NCI-H524 treated with DMSO at 0.1 percent for 48 hours (cell line): Measurements from ENCODE around the gene ETFA.

Source experiments
- DNase-seq: peaks from one replicate; lab custom pipeline; 2025; lab: John Stamatoyannopoulos, UW

Gene ETFA

DNA sequence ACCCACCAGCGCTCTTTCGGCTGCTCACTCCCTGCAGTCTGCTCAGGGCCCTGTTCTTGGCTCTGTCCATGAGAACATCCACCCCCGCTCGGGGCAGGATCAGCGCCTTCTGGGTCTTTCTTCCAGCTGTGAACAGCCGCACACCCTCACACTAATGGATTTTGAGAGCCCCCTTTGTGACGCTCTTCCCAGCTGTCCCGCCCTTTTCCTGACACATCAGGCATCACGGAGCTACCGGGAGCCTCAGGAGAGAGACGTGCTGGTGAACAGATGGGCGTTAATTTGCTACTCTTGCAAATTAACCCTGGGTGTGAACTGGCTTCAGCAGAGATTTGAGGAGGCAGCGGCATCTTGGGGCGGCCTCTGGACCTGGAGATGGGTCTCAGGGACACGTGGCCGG is 138.5 kb downstream of the ETFA start:
- DNase-seq, result peak; percentile 83

DNA sequence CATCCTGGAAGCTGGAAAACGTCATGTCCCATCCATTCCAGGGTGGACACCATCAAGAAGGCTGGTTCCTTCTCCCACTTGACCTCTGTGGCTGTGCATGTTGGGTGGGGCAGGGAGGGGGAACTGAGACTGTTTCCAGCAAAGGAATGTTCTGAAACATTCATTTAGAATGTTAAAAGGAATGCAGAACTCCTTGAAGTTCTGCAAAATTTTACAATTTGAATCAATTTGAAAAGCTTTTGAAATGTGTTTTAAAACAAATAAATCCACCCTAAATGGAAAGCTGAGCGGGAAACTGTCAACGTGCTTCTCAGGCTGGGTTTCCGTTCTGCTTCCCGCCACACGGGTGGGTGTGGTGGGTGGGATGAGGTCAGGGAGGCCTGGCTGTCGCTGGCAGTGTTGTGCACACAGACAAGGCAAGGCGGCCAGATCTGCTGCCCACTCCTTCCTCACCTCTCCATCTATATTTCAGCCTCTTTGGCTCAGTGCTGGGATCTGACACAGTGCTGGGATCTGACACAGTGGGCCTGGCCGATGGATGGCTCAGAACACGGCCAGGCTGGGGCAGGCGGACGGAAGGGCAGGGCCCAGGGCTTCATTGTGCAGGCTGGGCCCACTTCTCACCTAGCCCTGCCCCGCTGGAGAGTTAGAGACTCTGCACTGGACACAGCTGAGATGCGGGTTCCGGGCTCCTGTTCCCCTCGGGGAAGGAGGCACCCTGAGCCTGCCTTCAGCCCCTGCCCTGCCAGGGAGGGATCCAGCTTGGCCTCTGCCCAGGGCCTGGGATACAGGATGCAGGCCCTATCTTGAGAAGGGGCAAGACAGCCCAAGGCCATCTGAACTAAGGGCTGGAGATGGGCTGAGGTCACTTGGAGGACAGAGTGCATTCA is 141.1 kb downstream of the ETFA start:
- DNase-seq, result no peak

GRCh38 chr15:76169018-76169417 is 142.3 kb downstream of the ETFA start:
- DNase-seq, result no peak

DNA sequence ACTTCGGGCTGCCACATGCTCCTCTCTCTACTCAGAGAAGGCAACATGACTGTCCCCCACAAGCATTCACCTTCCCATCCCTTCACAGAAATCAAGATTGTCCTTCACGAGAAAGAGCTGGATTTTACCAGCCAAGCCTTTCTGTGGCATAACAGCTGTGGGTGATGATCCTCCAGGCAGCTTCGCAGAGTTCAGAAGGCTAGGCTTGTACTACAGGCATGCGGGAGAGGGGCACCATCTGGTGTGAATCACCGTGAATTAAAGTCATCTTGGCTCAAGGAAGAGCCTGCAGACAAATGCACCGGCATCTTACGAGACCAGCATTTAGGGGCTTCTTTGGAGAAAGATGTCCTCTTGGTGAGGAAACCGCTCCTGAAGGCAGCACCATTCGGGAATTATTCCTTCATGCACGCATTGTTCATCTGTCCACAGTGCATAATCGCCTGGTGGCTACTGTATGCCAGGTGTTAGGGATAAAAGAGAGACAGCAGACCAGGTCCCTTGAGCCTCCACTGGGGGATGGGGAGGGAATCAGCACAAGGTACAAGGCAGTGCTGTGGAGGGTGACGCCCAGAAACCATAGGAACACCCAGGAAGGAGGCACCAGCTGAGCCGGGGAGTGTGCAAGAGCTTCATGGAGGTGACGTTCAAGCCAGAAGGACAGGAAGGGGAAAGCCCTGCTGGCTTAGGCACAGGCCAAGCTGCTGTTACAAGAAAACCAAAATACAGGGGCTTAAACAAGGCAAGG is 142.9 kb downstream of the ETFA start:
- DNase-seq, result peak; percentile 91

- DNase-seq, result no peak
These were observed 145.3 kb downstream of the ETFA start for GRCh38 chr15:76165951-76166350.
